ENCODE measurements around the gene CHD5. TPM values are rescaled to one million over a fixed set of nuclear protein-coding genes. Genes with fewer than 3 reads are reported as not detected.

The CHD5 gene
- polyA plus RNA-seq, 3 donors, result 0.07 TPM; not detected in 2

DNA sequence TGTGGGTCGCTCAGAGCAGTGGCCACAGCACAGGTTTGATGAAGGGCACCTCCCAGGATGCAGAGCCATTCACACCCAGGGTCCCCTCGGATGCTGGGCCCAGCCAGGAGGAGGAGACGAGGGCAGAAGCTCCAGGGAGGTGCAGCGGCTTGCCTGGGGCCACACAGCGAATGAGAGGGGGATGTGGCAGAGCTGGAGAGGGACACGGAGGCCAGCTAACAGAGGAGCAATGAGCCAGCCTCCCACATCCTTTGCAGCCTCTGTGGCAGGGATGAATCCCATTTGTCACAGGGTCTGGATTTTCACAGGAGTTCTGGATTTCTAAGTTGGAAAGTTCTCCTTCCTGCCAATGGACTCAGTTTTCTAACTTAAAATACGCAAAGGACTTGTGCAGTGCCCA, 35.9 kb downstream of the CHD5 start:
- TF ChIP-seq, protein P1, sequence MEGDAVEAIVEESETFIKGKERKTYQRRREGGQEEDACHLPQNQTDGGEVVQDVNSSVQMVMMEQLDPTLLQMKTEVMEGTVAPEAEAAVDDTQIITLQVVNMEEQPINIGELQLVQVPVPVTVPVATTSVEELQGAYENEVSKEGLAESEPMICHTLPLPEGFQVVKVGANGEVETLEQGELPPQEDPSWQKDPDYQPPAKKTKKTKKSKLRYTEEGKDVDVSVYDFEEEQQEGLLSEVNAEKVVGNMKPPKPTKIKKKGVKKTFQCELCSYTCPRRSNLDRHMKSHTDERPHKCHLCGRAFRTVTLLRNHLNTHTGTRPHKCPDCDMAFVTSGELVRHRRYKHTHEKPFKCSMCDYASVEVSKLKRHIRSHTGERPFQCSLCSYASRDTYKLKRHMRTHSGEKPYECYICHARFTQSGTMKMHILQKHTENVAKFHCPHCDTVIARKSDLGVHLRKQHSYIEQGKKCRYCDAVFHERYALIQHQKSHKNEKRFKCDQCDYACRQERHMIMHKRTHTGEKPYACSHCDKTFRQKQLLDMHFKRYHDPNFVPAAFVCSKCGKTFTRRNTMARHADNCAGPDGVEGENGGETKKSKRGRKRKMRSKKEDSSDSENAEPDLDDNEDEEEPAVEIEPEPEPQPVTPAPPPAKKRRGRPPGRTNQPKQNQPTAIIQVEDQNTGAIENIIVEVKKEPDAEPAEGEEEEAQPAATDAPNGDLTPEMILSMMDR (IDR thresholded peaks at IDR 0.05), result no peak
- H3K79me2 ChIP-seq (ENCODE audit: insufficient read depth, low read length), result no peaks in the 10 kb centered on the region
- no peak overlapping the region for H3K27ac Mint-ChIP-seq

GRCh38 chr1:6143395-6143794, 36.7 kb downstream of the CHD5 start:
- H3K4me3 Mint-ChIP-seq, result no peak overlapping the region
- H3K9me3 Mint-ChIP-seq, result peaks cover 0 to 2% (median 0%) of the 10 kb centered on the region in 7 donors
- DNase-seq, result no peak

More for the DNA sequence above, 35.9 kb downstream of the CHD5 start:
- Histone ChIP-seq H2AFZ (ENCODE audit: insufficient read depth, low read depth, low read length, poor library complexity, severe bottlenecking) (no peak overlapping the region), H3K9ac (ENCODE audit: insufficient read depth, low read length, poor library complexity, severe bottlenecking) (no peak overlapping the region), H3K36me3 (replicated peaks in 1 of 2; ENCODE audit: control insufficient read depth in 1 of 2, insufficient read depth in 2 of 2, low read length in 2 of 2) (no peaks in the 10 kb centered on the region), H3K4me3 (replicated peaks in 1 of 3; ENCODE audit: low read depth in 2 of 3, low read length in 3 of 3) (no peak overlapping the region), H3K4me1 (ENCODE audit: control insufficient read depth in 1 of 2, insufficient read depth in 2 of 2, low read length in 2 of 2) (peaks cover 5 to 12% of the 10 kb centered on the region in 2 donors), H3K4me2 (replicated peaks; ENCODE audit: extremely low read depth, low read length, poor library complexity, severe bottlenecking) (no peak overlapping the region), H3K9me3 (replicated peaks in 1 of 2; ENCODE audit: control insufficient read depth in 1 of 2, insufficient read depth in 1 of 2, low read length in 2 of 2) (no peaks in the 10 kb centered on the region), H3K27ac (ENCODE audit: low read depth in 1 of 2, low read length in 2 of 2) (no peak overlapping the region), H3K27me3 (ENCODE audit: control insufficient read depth in 2 of 2, insufficient read depth in 2 of 2, low read length in 2 of 2) (peaks cover 0 to 7% of the 10 kb centered on the region in 2 donors), H4K20me1 (ENCODE audit: insufficient read depth, low read length) (no peaks in the 10 kb centered on the region)
- WGBS (ENCODE audit: insufficient coverage), result 95% methylated on average over 6 of the region's 7 CpGs
- DNase-seq, result no peak
- Mint-ChIP-seq H3K4me3 (no peak overlapping the region), H3K9me3 (peaks cover 0 to 3% (median 0%) of the 10 kb centered on the region in 7 donors), H3K27me3 (ENCODE audit: low read depth in 3 of 3) (peaks cover 2 to 16% (median 12%) of the 10 kb centered on the region in 3 donors), H3K36me3 (no peaks in the 10 kb centered on the region), H3K4me1 (peaks cover 6% of the 10 kb centered on the region)
- intact Hi-C loops (cut with micrococcal nuclease), result no loop called here

More at GRCh38 chr1:6143395-6143794, 36.7 kb downstream of the CHD5 start:
- Histone ChIP-seq H3K36me3 (replicated peaks in 1 of 2; ENCODE audit: control insufficient read depth in 1 of 2, insufficient read depth in 2 of 2, low read length in 2 of 2) (no peaks in the 10 kb centered on the region), H3K27me3 (ENCODE audit: control insufficient read depth in 2 of 2, insufficient read depth in 2 of 2, low read length in 2 of 2) (peaks cover 0 to 1% of the 10 kb centered on the region in 2 donors), H3K4me3 (replicated peaks in 1 of 3; ENCODE audit: low read depth in 2 of 3, low read length in 3 of 3) (no peak overlapping the region), H4K20me1 (ENCODE audit: insufficient read depth, low read length) (no peaks in the 10 kb centered on the region), H3K27ac (ENCODE audit: low read depth in 1 of 2, low read length in 2 of 2) (no peak overlapping the region), H3K79me2 (ENCODE audit: insufficient read depth, low read length) (no peaks in the 10 kb centered on the region), H3K9ac (ENCODE audit: insufficient read depth, low read length, poor library complexity, severe bottlenecking) (no peak overlapping the region), H3K9me3 (replicated peaks in 1 of 2; ENCODE audit: control insufficient read depth in 1 of 2, insufficient read depth in 1 of 2, low read length in 2 of 2) (no peaks in the 10 kb centered on the region), H2AFZ (ENCODE audit: insufficient read depth, low read depth, low read length, poor library complexity, severe bottlenecking) (no peak overlapping the region), H3K4me1 (ENCODE audit: control insufficient read depth in 1 of 2, insufficient read depth in 2 of 2, low read length in 2 of 2) (peaks cover 0 to 4% of the 10 kb centered on the region in 2 donors), H3K4me2 (replicated peaks; ENCODE audit: extremely low read depth, low read length, poor library complexity, severe bottlenecking) (no peak overlapping the region)
- H3K4me1 Mint-ChIP-seq, result peaks cover 3% of the 10 kb centered on the region
- no peak overlapping the region for H3K27ac Mint-ChIP-seq
- no peaks in the 10 kb centered on the region for H3K36me3 Mint-ChIP-seq
- intact Hi-C loops (cut with micrococcal nuclease), result no loop called here
- WGBS (ENCODE audit: insufficient coverage), result 90% methylated on average over 3 of the region's 4 CpGs
- TF ChIP-seq, protein P1 (IDR thresholded peaks at IDR 0.05), result no peak
- H3K27me3 Mint-ChIP-seq (ENCODE audit: low read depth in 3 of 3), result peaks cover 2 to 13% (median 6%) of the 10 kb centered on the region in 3 donors

Data from CD14-positive monocyte (primary cell).